IPS-NIHi7 (cell line): ENCODE results near the gene TMEM183A.
A peak's percentile ranks its signal among the peaks of the same experiment; 100 is the strongest.
"Not testable (repeated sequence)": the region's sequence is repeated elsewhere in the genome, so short reads cannot be mapped to it uniquely, and the experiment has no call there.

Experiments used
- DNase-seq: peaks from one replicate; pipeline ENCODE4 v3.0.0; 2012; ENCODE audit warnings: mixed read lengths; ENCODE audit errors: extremely low spot score

TMEM183A gene

DNA sequence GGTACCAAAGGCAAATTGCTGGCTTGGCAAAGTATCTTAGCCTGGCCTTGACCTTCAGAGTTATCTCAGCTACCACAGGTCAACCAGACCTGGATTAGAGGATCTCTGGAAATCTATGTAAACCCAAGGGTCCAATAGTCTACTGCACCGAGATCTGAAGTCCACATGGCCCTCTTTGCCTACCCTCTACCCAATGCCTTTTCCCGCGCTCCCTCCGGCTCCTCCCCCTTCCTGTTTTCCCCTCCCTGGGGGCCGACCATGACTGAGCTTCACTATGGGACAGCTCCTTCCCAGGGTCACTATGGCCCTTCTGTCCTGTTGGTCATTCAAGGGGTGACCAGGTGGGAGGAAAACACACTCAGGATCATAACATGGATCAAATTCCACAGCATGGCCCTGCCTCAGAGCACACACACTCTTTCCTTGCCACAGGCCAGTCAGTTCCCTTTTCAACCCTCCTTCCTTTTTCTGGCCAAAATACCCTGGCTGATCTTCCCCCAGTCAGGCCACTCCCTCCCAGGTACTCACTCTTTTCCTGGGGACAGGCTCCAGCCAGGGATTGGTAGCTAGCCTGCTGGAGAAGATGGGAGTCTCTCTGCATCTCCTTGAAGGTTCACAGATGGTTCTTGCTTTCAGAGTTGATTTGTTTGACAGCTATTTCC lies 19.1 kb upstream of the TMEM183A start:
- no peak for DNase-seq

DNA sequence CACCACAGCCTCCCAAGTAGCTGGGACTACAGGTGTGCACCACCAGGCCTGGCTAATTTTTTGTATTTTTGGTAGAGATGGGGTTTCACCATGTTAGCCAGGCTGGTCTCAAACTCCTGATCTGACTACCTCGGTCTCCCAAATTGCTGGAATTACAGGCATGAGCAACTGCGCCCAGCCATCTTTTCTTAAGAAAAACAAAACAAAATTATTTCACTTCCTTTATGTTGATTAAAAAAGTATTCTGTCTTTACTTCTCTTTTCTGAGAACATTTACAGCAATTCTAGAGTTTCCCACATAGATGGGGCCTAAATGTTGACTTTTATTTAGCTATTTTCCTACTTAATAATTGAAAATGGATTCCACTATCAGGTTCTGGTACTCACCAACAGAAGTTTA lies 17.3 kb upstream of the TMEM183A start:
- no peak for DNase-seq

DNA sequence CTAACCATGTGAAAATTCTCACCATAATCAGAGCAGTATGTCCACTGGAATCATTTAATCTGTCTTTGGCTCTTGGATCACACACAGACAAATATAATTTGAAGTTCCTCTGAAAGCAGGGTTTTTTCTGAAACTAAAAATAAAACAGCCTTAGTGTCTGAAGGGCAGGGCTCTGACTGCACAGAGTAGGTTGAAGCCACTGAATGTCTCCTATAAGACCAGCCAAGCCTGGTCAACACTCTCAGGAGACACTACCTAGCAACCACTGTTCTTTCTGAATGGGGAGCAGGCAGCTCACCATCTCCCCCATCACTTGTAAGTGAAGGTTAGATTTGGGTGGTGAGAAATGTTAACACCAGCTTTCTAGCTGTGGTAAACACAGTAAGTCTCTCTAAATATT lies 16.1 kb upstream of the TMEM183A start:
- no peak for DNase-seq

DNA sequence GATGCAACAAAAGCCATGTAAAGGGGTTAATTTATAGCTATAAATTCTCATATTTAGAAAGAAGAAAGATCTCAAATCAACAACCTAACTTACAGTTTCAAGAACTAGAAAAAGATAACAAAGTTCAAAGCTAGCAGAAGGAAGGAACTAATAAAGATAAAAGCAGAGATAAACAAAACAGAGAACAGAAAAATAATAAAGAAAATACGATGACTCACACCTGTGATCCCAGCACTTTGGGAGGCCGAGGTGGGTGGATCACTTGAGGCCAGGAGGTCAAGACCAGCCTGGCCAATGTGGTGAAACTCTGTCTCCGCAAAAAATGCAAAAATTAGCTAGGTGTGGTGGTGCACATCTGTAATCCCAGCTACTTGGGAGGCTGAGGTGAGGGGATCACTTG lies 12.4 kb upstream of the TMEM183A start:
- no peak for DNase-seq

DNA sequence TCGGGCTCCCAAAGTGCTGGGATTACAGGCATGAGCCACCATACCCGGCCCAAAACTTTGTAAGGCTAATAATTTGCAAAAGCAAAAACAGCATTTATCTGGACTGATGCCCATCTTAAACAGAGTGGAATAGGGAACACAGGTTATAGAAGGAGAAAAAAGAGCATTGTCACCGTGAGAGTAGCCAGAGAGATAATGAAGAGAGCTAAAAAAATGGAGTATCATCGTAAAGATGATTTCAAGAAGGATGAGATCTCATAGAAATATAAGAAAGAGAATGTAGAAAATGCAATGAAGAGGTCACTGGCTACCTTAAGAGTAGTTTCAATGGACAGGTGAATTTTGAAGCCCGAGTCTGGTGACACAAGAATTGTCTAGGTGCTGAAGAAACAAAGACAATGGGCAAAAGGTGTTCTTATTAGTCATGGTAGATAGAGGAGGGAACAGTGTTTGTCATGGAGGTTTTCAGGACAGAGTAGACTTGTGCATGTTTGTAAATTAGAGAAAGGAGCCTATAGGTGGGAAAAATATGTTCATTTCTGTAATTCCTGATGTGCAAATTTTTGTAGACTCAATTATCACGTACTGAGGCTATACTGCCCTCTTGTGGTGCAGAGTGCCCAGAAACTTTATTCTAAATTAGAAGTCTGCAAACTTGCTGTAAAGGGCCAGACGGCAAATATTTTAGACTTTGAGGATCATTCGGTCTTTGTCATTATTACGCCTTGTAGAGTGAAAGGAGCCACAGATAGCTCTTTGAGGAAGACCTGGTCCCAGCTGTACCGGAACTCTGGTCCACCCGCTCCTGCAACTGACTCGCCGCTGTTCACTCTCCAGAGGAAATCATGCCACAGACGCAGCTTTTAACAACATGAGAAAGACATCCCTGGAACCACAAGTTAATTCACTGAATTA lies 8.1 kb upstream of the TMEM183A start:
- DNase-seq = no peak

DNA sequence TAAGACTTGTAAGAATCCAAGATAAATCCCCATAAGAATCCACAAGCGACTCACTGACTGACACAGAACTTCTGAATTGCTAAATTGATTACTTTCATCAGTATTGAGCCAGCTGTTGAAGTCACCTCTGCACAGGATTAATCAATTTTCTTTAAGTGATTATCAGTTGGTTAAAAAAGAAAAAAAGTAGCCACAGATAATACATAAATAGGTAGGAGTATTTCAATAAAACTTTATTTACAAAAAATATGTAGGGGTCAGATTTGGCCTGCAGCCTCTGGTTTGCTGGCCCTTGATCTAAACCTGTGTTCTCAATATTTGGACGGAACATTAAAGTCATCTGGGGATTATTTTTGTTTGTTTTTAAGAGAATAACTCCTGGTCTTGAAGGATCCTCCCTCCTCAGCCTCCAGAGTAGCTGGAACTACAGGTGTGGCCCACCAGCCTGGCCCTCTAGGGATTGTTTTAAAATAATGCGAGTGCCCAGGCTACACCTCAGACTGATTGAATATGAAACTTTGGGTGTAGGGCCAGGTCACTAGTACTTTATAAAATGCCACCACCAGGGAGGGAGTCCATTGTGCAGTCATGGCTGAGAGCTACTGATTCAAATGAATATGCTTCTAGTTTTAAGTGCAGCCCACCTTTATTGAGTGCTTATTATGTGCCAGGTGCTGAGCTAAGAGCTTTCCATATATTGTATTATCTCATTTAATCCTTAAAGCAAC lies 6.8 kb upstream of the TMEM183A start:
- DNase-seq = no peak

DNA sequence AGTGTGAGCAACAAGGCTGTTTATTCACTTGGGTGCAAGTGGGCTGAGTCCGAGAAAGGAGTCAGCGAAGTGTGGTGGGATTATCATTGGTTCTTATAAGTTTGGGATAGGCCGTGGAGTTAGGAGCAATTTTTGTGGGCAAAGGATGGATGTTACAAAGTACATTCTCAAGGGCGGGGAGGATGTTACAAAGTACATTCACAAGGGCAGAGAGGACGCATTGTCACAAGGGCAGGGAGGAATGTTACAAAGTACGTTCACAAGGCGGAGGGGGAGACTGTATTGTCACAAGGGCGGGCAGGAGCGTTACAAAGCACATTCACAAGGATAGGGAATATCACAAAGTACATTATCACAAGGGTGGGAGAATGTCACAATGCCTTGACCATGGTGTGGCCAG lies 5.2 kb upstream of the TMEM183A start:
- no peak for DNase-seq

DNA sequence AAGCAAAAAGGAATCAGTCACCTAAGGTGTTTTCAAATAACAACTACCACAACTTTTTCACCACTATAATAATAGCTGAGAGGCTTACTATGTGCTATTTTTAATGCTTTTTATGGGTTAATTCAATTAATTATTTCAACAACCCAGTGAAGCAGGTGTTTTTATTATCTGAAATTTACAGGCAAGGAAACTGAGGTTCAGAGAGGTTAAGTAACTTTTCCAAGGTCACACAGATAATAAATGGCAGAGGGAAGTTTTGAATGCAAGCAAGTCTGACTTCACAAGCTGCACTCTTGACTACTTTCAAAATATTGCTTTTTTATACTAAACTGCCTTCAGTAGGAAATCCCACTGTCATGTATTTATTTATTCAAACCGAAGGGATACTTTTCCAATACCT lies 4.2 kb upstream of the TMEM183A start:
- DNase-seq = no peak

DNA sequence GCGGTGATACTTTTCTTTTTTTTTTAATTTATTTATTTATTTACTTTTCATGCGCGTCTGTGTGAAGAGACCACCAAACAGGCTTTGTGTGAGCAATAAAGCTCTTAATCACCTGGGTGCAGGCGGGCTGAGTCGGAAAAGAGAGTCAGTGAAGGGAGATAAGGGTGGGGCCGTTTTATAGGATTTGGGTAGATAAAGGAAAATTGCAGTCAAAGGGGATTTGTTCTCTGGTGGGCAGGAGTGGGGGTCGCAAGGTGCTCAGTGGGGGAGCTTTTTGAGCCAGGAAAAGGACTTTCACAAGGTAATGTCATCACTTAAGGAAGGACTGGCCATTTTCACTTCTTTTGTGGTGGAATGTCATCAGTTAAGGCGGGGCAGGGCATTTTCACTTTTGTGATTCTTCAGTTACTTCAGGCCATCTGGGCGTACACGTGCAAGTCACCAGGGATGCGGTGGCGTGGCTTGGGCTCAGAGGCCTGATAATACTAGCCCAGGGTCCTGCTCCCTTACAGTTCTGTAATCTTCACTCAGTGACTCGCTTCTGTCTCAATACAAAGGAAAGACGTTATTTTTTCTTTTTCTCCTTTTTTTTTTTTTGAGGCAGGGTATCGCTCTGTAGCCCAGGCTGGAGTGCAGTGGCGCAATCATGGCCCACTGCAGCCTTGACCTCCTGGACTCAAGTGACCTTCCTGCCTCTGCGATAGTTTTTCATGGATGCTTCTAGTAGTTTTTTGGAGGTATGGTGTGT lies 1.6 kb upstream of the TMEM183A start:
- not testable (repeated sequence) for DNase-seq

DNA sequence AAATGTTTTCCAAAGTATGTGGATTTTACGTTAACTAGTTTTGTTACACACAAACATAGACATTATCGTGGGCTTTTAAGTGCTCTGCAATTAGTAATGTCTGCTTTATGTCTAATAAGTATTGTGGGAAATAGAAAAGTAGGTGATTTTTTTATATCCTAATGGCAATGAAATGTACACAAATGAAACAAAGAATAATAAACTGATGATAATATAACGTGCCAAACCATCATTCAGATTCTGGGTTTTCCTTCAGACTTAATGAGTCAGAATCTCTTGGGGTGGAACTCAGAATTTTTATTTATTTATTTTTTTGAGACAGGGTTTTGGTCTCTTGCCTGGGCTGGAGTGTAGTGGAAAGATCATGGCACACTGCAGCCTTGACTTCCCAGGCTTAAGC lies 2.0 kb downstream of the TMEM183A start:
- DNase-seq = no peak

DNA sequence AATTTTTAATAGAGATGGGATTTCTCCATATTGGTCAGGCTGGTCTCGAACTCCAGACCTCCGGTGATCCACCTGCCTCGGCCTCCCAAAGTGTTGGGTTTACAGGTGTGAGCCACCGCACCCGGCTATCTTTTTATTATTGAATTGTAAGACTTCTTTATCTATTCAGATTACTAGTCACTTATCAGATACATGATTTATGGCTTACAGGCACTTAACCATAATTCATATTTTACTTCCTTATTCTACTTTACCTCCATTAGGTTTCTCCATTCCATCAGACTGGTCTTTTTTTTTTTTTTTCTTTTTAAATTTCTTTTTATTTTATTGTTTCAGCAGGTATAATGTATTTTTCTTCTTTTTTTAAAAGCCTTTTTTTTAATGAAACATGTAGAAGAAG lies 4.4 kb downstream of the TMEM183A start:
- no peak for DNase-seq

DNA sequence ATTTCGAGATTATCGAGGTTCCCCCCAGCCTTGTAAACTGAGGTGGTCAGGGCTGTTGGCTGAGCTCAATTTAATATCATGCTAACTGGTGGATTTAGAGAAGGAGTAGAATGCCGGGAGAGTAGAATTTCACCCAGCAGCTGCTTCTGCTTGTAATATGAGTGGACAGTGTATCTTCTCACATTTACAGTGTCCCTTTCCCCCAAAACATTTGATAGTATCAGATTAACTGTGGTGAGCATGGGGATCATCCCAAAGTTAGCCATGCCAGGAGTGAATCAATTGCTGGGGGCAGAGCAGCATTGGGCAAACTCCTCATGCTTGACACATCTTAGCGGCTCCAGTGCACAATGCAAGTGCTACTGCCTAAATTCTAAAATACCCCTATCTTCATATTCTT lies 9.9 kb downstream of the TMEM183A start:
- DNase-seq = no peak

DNA sequence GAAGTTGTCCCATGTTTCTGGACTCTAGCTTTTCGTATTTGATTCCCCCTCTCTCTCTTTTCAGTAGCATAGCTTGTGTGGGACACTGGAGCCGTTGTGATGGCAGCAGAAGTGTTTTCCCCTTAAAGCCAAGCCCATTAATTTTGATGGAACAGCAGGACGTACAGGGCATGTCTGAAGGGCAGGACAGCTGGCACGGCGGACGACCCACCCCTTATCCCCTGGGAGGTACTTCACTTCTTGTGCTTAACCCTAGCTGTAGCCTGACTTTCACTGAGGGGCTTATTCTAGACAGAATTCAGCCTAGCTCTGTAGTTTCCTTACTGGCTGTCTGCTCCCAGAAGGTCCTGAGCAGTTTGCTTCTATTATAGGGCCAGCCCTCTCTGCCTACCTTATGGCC lies 10.5 kb downstream of the TMEM183A start:
- no peak for DNase-seq

DNA sequence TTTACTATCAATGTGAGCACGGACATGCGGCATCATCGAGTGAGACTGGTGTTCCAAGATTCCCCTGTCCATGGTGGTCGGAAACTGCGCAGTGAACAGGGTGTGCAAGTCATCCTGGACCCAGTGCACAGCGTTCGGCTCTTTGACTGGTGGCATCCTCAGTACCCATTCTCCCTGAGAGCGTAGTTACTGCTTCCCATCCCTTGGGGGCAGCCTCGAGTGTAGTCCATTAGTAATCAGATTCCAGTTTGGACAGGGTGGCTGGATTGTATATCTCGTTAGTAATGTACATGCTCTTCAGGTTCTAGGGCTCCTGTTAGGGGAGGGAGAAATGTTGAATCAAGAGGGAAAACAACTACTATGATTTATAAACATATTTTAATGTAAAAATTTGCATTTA lies 15.7 kb downstream of the TMEM183A start:
- DNase-seq = not testable (repeated sequence)

DNA sequence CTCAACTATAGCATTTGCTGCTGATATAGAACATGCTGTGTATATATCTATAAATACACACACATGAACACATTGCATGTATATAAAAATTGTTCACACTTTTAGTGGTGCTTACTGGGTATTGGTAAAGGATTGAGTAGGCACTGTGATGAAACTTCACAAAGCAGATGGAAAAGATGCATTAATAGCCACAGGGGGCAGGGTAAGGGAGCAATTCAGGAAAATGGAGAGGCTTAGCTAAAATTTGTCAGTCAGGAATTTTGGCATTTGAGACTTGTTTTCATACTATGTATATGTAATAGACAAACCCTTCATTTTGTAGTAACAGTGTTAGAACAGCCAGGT lies 18.5 kb downstream of the TMEM183A start:
- DNase-seq = no peak

DNA sequence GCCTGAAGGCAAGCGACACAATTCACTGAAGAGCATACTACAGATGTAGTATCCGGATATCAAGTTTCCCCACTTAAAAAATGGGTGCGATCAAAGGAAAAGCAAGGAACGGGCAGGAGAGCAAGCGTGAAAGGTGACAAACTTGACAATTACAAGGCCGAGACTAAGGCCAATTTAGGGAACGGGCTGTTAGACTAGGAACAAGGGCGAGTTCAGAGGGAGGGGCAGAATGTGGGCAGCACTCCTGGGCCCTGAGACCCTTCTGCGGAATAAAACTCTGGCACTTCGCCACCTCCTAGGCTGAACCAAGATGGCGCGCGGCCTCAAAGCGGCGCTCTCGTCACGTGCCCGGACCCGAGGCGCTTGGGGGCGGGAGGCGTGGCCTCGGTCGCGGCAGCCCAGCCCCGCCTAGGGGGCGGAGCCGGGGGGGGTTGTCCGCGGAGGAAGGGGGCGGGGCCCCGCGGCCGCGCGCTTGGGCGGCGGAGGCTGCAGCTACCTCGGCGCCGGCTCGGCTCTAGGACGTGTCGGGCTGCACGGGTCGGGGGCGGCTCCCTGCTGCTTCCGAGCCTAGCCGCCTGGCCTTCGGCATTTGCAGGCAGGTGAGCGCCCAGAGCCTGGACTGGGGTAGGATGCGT lies 19.0 kb downstream of the TMEM183A start, which contains the start of gene PPFIA4:
TSS of gene PPFIA4 (plus strand) at position 461 of the 635 bp plus-strand sequence. CDS start 12,518 bp downstream, outside the sequence.
- peak; percentile 98 for DNase-seq

DNA sequence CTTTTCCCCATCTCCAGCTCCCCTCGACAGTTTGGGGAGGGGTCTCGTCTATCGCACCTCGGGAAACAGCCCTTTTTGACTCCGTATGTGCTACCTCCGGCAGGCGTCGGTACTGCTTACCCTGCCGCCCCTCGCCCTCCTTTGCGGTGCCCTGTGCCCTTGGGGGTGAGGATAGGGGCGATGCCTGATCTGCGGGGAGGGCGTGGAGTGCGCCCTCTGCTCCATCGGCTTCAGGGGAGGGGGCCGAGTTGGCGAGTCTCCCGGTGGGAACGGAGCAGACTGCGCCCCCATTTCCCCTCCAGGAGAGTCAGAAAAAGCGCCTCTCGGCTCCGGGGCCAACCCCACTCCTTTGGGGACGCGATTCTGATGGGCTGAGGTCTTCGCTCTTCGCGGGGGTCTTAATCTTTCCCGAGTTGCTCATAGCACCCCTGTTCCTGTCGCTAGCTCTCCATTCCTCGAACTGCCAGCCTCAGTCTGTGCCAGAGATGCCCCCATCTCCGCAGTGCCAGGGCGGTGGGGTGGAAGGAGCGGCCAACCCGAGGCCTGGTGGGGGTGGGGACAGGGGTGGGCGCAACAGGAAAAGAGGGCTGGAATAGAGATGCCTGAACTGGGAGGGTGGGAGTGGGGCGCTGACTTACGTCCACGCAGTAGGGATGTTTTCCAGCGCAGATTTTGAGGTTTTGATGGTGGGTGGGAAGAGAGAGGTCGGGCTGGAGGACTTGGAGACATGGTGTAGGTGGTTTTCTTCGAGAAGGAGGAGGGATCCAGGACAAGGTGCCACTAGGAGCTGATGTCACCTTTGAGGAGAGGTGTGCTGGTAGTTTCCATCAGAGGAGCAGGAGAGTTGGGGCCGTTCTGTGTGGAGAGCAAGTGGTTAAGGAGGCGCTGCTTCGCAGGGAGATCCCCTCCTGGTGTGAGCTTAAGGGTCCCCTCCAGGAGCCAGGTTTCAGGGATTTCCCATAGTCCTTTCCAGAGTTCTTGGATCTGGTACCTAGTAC lies 19.8 kb downstream of the TMEM183A start:
- no peak for DNase-seq

DNA sequence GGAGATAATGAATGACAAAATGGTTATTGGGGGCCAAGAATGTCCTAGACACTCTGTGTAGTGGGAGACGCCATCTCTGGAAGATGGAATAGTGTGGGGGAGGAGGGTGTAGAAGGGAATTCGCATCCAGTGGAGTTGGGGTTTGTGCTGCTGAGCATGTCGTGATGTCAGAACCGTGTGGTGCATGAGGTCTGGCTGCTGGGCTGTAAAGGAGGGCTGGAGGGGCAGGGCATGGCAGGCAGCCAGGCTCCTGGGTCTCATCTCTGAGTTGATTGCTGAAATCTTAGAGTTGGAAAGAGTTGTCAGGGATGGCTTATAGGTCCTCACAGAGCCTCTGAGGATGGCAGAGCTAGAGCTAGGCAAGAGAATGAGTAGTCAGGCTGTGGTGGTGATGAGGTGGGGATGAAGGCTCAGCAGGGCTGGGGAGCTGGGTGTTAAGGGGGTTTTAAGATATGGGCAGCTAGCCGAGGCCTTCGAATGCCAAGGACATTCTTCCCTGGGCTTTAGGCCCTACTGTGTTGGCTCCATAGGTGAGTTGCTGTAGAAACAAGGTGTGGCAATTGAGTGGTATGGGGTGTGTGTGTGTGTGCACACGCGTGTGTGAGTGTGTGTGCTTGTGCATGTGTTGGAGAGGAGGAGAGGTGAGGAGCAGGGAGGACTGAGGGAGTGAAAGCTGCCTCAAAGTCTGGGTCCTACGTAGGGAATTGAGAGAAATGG lies 21.1 kb downstream of the TMEM183A start:
- no peak for DNase-seq

DNA sequence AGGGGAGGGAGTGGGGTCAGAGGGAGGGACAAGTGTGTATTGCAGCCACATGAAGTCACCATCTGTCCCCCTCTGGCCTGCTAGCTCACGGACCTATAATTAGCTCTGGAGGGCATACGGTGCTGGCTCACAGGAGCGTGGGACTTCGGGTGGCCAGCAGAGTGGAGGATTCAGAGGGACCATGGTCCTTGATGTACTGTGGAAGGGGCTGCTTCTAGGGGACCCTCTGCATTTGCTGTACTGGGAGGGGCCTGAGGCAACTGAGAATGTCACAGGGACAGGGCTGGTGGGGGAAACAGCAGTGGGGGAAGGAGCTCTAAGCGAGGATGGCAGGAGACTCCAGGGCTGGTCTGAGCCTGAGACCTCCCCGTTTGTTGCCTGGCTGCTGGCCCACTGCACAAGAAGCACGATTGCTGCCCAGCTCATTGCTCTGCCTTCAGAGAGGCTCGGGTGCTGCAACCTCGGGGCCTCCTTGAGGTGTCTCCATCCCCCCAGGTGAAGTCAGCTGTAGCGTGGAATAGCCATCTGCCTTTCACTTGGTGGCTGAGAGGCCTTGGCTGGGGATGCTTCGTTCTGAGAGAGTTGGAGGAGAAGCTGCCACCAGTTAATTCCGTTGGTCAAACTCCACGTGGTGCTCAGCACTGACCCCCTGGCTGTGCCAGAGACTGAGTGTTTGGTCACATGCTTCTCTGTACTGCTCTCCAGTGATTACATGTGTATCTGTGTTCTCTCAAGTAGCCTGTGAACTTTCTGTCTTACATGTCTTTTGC lies 21.8 kb downstream of the TMEM183A start:
- DNase-seq = no peak
